ENCODE measurements around the gene USP30.

USP30 gene

GRCh38 chr12:109098183-109098604 is 45.8 kb downstream of the USP30 start:
- peak in 1 of 2 donors; percentile 14 for DNase-seq (ENCODE audit: low read depth in 2 of 2)

- DNase-seq (ENCODE audit: low read depth in 2 of 2), result no peak
Observed at GRCh38 chr12:109098651-109099050, 46.3 kb downstream of the USP30 start.

GRCh38 chr12:109099431-109100020 is 47.1 kb downstream of the USP30 start:
- DNase-seq (ENCODE audit: low read depth in 2 of 2), result no peak

GRCh38 chr12:109100741-109101140 is 48.4 kb downstream of the USP30 start:
- DNase-seq (ENCODE audit: low read depth in 2 of 2), result no peak

GRCh38 chr12:109102491-109102890 is 50.1 kb downstream of the USP30 start:
- no peak for DNase-seq (ENCODE audit: low read depth in 2 of 2)

- no peak for DNase-seq (ENCODE audit: low read depth in 2 of 2)
Observed at GRCh38 chr12:109105176-109105575, 52.8 kb downstream of the USP30 start.

GRCh38 chr12:109109746-109110350 is 57.5 kb downstream of the USP30 start:
- DNase-seq (ENCODE audit: low read depth in 2 of 2), result no peak

GRCh38 chr12:109110988-109111495 is 58.7 kb downstream of the USP30 start:
- peak; percentile 24 to 43 for DNase-seq (ENCODE audit: low read depth in 2 of 2)

- no peak for DNase-seq (ENCODE audit: low read depth in 2 of 2)
Observed at GRCh38 chr12:109112720-109113465, 60.5 kb downstream of the USP30 start.

- no peak for DNase-seq (ENCODE audit: low read depth in 2 of 2)
Observed at GRCh38 chr12:109113661-109114321, 61.4 kb downstream of the USP30 start.

- DNase-seq (ENCODE audit: low read depth in 2 of 2), result no peak
Observed at GRCh38 chr12:109114644-109115043, 62.3 kb downstream of the USP30 start.

GRCh38 chr12:109115404-109115757 is 63.0 kb downstream of the USP30 start:
- DNase-seq (ENCODE audit: low read depth in 2 of 2), result no peak

GRCh38 chr12:109115758-109116610 is 63.6 kb downstream of the USP30 start, which contains the start of gene ACACB:
TSS of gene ACACB (plus strand) at chr12:109116587. CDS start at chr12:109139406, 22,819 bp downstream.
- no peak for DNase-seq (ENCODE audit: low read depth in 2 of 2)

GRCh38 chr12:109116611-109116949 is 64.2 kb downstream of the USP30 start:
- no peak for DNase-seq (ENCODE audit: low read depth in 2 of 2)

- DNase-seq (ENCODE audit: low read depth in 2 of 2), result no peak
Observed at GRCh38 chr12:109120095-109120494, 67.7 kb downstream of the USP30 start.

GRCh38 chr12:109120557-109120956 is 68.2 kb downstream of the USP30 start:
- no peak for DNase-seq (ENCODE audit: low read depth in 2 of 2)

- DNase-seq (ENCODE audit: low read depth in 2 of 2), result no peak
Observed at GRCh38 chr12:109121346-109121880, 69.0 kb downstream of the USP30 start.

GRCh38 chr12:109124878-109125648 is 72.7 kb downstream of the USP30 start:
- no peak for DNase-seq (ENCODE audit: low read depth in 2 of 2)

GRCh38 chr12:109125791-109126190 is 73.4 kb downstream of the USP30 start:
- no peak for DNase-seq (ENCODE audit: low read depth in 2 of 2)

GRCh38 chr12:109126784-109127183 is 74.4 kb downstream of the USP30 start:
- DNase-seq (ENCODE audit: low read depth in 2 of 2), result no peak
